A549 treated with dexamethasone at 1 μM for 4 hours (cell line): Measurements from ENCODE around the gene PLCG1. TPM values are rescaled to one million over a fixed set of nuclear protein-coding genes. Genes with fewer than 3 reads are reported as not detected.

Experiments used
- total RNA-seq: library from RNA; stranded (reverse); fragments of 200-300 nt; extraction: Qiagen RNA extraction; gene quantifications from 5 replicates; pipeline ENCODE4 v1.2.3, GENCODE V29; 2022

Gene PLCG1
- 37.9 to 47.0 TPM (median 40.7 TPM) in 5 replicates for total RNA-seq

GRCh38 chr20:41136680-41137613, at the start of gene PLCG1:
PLCG1 (plus strand) TSS chr20:41137543; CDS start chr20:41137642, 99 bp downstream.

Other genes starting within 250 kb of the PLCG1 start
- gene TOP1, start 108.7 kb upstream of the PLCG1 start, total RNA-seq, result 205 to 250 TPM (median 240 TPM) in 5 replicates
- 4.2 to 9.2 TPM (median 8.7 TPM) in 5 replicates for gene ZHX3, start 180.2 kb downstream of the PLCG1 start, total RNA-seq
- 8.1 to 19.2 TPM (median 13.6 TPM) in 5 replicates for gene LPIN3, start 203.3 kb downstream of the PLCG1 start, total RNA-seq
- 0.27 to 0.66 TPM (median 0.54 TPM) in 5 replicates for gene EMILIN3, start 229.3 kb downstream of the PLCG1 start, total RNA-seq